GM10847 (cell line): ENCODE data around the gene ZNF460.

Experiments
- POLR2A ChIP-seq: IDR thresholded peaks from 2 replicates; pipeline ENCODE4 v1.6.1; 2011; ENCODE audit not compliant: insufficient read length; ENCODE audit errors: extremely low read depth

ZNF460 gene

GRCh38 chr19:57280165-57280961, at the start of gene ZNF460:
ZNF460 (plus strand) TSS chr19:57280485; CDS start chr19:57280807, 322 bp downstream.
- peak; percentile 23 for TF ChIP-seq POLR2A

- TF ChIP-seq POLR2A: no peak
These were observed 48.6 kb upstream of the ZNF460 start for GRCh38 chr19:57231686-57232085.

GRCh38 chr19:57233207-57233606, 47.1 kb upstream of the ZNF460 start:
- TF ChIP-seq POLR2A: no peak

- no peak for TF ChIP-seq POLR2A
These were observed 40.3 kb upstream of the ZNF460 start for GRCh38 chr19:57239982-57240310.

- TF ChIP-seq POLR2A: peak; percentile 45
These were observed 39.8 kb upstream of the ZNF460 start, which contains the start of gene ZNF805 for GRCh38 chr19:57240311-57241090. ZNF805 (plus strand) TSS chr19:57240632; CDS start chr19:57240892, 260 bp downstream.

GRCh38 chr19:57241176-57241575, 39.1 kb upstream of the ZNF460 start:
- TF ChIP-seq POLR2A: no peak

GRCh38 chr19:57242821-57243220, 37.5 kb upstream of the ZNF460 start:
- TF ChIP-seq POLR2A: no peak

- TF ChIP-seq POLR2A: no peak
These were observed 35.8 kb upstream of the ZNF460 start for GRCh38 chr19:57244513-57244912.

GRCh38 chr19:57245066-57245465, 35.2 kb upstream of the ZNF460 start:
- TF ChIP-seq POLR2A: no peak

GRCh38 chr19:57245959-57246358, 34.3 kb upstream of the ZNF460 start:
- TF ChIP-seq POLR2A: no peak

- no peak for TF ChIP-seq POLR2A
These were observed 31.6 kb upstream of the ZNF460 start for GRCh38 chr19:57248646-57249045.

- TF ChIP-seq POLR2A: no peak
These were observed 31.0 kb upstream of the ZNF460 start for GRCh38 chr19:57249329-57249728.

GRCh38 chr19:57262044-57262443, 18.2 kb upstream of the ZNF460 start:
- no peak for TF ChIP-seq POLR2A

- no peak for TF ChIP-seq POLR2A
These were observed 17.0 kb upstream of the ZNF460 start for GRCh38 chr19:57263244-57263741.

GRCh38 chr19:57267291-57267690, 13.0 kb upstream of the ZNF460 start:
- no peak for TF ChIP-seq POLR2A
